ENCODE results near the gene FOXP1.

DNA sequence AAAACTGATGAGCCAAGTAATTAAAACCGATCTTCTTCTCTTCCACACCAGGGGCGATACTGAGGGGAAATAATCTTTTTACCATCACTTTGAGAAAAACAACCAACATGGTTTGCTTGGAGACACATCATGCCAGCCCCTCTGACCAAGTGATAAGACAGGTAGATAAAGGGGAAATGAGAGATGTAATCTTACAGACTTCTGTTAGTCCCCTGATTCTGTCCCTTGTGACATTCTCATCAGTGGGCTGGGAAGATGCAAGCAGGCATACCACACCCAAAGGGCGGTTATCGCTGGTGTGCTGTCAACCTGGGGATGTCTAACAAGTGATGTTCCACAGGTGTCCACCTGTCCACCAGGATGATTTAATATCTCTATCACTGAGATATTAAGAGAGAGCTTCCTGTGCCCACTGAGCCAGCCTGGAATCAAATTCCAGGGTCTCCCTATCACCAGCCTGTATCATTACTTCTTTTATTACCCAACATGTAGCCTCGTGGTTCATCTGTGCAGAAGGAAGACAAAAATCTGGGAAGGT is 315.0 kb downstream of the FOXP1 start:
- TF ChIP-seq, protein P1, sequence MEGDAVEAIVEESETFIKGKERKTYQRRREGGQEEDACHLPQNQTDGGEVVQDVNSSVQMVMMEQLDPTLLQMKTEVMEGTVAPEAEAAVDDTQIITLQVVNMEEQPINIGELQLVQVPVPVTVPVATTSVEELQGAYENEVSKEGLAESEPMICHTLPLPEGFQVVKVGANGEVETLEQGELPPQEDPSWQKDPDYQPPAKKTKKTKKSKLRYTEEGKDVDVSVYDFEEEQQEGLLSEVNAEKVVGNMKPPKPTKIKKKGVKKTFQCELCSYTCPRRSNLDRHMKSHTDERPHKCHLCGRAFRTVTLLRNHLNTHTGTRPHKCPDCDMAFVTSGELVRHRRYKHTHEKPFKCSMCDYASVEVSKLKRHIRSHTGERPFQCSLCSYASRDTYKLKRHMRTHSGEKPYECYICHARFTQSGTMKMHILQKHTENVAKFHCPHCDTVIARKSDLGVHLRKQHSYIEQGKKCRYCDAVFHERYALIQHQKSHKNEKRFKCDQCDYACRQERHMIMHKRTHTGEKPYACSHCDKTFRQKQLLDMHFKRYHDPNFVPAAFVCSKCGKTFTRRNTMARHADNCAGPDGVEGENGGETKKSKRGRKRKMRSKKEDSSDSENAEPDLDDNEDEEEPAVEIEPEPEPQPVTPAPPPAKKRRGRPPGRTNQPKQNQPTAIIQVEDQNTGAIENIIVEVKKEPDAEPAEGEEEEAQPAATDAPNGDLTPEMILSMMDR (optimal IDR thresholded peaks at IDR 0.05 in 1 of 3, IDR thresholded peaks at IDR 0.05 in 1 of 3, conservative IDR thresholded peaks at IDR 0.05 in 1 of 3; ENCODE audit: extremely low read depth in 1 of 3, insufficient read depth in 2 of 3, low read length in 3 of 3) = no peak
- TF ChIP-seq EZH2 (IDR thresholded peaks at IDR 0.05; ENCODE audit: low read length) = no peak

Measured in keratinocyte (primary cell).